Stimulated activated memory B cell treated with anti-CD40 and anti-IgM and Interleukin-4, amounts not matched to agents 10 μg/mL and 1 μg/mL and 100 μg/mL, for 72 hours (primary cell): Measurements from ENCODE around the gene BSCL2.
A peak's percentile ranks its signal among the peaks of the same experiment; 100 is the strongest.
"Not testable (repeated sequence)": the region's sequence is repeated elsewhere in the genome, so short reads cannot be mapped to it uniquely, and the experiment has no call there.

Experiments used
- ATAC-seq: fragments of 150-1000 bp; cut with Tn5 transposase; 2 replicates; pipeline ENCODE4 v1.10.0; 2021
- H3K27ac Mint-ChIP-seq: one replicate; pipeline ENCODE4 v1.8.0; 2022; ENCODE audit warnings: mild to moderate bottlenecking, mixed read lengths
- H3K27me3 Mint-ChIP-seq: one replicate; pipeline ENCODE4 v1.8.0; 2022; ENCODE audit warnings: mixed read lengths
- H3K36me3 Mint-ChIP-seq: one replicate; pipeline ENCODE4 v1.8.0; 2022; ENCODE audit warnings: mixed read lengths
- H3K4me1 Mint-ChIP-seq: one replicate; pipeline ENCODE4 v1.8.0; 2022; ENCODE audit warnings: mixed read lengths
- H3K4me3 Mint-ChIP-seq: one replicate; pipeline ENCODE4 v1.8.0; 2022; ENCODE audit warnings: mild to moderate bottlenecking, moderate library complexity, mixed read lengths
- H3K9me3 Mint-ChIP-seq: one replicate; pipeline ENCODE4 v1.8.0; 2022; ENCODE audit warnings: mixed read lengths

The BSCL2 gene

DNA sequence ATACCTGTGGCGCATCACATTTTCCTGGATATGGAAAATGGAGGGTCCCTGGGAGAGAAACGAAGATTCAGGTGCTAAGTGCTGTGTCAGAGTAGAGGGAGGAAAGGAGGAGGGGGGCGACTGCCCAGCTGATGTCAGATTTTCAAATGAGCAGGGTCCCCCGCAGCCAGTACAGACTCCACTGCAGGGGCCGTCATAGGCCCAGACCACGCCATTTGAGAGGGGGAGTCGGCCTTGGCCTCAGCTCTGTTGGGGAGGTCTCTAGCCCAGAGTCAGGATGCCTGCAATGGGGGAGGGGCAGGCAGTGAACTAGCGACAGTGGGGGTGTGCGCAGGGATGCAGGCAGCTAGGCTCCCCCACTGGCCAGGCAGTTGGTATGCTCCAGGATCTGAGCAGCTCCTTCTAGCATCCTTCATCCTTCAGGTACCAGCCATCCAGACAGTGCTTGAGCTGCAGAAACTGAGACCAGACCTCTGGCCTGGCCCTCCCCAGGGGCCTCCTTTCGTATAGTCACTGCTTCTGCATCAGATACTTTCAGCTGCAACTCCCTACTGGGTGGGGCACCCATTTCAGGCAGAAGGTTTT, at the start of gene BSCL2, which contains the start of gene GNG3:
Gene BSCL2, minus strand, starts transcription at position 148 of the 585 bp plus-strand sequence. CDS start 229 bp downstream, outside the sequence.
Gene GNG3, plus strand, starts transcription at position 400 of the 585 bp plus-strand sequence. CDS start 620 bp downstream, outside the sequence.
- ATAC-seq, result no peak
- Mint-ChIP-seq H3K27ac (peak within 1 kb of the TSS; percentile 90), H3K36me3 (peaks cover 22% of the 10 kb centered on the region), H3K27me3 (no peaks in the 10 kb centered on the region), H3K4me3 (peak within 1 kb of the TSS; percentile 98), H3K9me3 (no peaks in the 10 kb centered on the region), H3K4me1 (peaks cover 57% of the 10 kb centered on the region)

- no peaks in the 10 kb centered on the region for H3K27me3 Mint-ChIP-seq
- no peaks in the 10 kb centered on the region for H3K9me3 Mint-ChIP-seq
- no peak overlapping the region for H3K27ac Mint-ChIP-seq
- peak overlapping the region; percentile 40 for H3K4me3 Mint-ChIP-seq
- ATAC-seq, result no peak
- H3K36me3 Mint-ChIP-seq, result no peaks in the 10 kb centered on the region
- peaks cover 18% of the 10 kb centered on the region for H3K4me1 Mint-ChIP-seq
Observed at GRCh38 chr11:62755086-62755615, 47.9 kb upstream of the BSCL2 start.

DNA sequence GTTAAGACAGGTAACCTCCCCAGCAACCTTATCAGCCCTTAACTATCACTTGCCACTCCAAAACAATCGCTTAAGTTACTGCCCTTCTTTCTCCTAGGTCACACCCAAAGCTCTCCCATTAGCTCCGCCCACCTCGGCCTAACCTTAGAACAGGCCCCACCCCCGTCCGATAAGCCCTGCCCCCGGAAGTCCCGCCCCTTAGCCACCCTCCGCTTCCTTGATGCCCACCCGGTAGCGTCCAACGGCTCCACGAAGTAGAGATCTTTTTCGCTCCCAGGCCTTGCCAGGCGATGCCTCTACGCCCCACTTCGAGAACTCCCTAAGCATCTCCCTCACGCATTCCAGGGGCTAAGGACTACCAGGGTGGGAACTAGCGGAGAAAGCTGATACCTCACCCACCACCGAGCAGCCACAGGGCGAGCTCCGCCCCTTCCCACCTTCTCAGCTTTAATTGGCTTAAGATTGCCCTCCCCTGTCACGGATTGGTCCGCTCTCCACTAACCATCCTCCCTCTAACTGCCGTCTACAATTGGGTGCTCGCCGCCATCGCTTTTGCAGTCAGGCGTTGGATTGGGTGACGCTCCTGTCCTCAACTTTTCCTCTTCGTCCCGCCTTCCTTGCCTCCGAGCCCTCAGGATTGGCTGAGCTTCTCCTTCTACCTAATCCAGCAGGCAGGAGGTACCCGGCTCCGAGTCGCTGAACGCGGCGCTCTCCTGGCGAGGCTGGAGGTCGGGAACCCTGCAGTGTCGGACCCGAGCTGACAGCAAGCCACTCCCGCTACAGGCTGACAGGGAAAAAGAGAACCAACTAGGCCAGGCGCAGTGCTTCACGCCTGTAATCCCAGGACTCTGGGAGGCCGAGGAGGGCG, 46.7 kb upstream of the BSCL2 start, which contains the start of gene ZBTB3:
Gene ZBTB3, minus strand, starts transcription at position 425 of the 868 bp plus-strand sequence. CDS start 496 bp downstream, outside the sequence.
- ATAC-seq, result peak; percentile 99
- peak within 1 kb of the TSS; percentile 79 for H3K27ac Mint-ChIP-seq
- H3K36me3 Mint-ChIP-seq, result peaks cover 3% of the 10 kb centered on the region
- no peaks in the 10 kb centered on the region for H3K9me3 Mint-ChIP-seq
- H3K4me1 Mint-ChIP-seq, result peaks cover 23% of the 10 kb centered on the region
- H3K4me3 Mint-ChIP-seq, result peak within 1 kb of the TSS; percentile 88
- H3K27me3 Mint-ChIP-seq, result no peaks in the 10 kb centered on the region

DNA sequence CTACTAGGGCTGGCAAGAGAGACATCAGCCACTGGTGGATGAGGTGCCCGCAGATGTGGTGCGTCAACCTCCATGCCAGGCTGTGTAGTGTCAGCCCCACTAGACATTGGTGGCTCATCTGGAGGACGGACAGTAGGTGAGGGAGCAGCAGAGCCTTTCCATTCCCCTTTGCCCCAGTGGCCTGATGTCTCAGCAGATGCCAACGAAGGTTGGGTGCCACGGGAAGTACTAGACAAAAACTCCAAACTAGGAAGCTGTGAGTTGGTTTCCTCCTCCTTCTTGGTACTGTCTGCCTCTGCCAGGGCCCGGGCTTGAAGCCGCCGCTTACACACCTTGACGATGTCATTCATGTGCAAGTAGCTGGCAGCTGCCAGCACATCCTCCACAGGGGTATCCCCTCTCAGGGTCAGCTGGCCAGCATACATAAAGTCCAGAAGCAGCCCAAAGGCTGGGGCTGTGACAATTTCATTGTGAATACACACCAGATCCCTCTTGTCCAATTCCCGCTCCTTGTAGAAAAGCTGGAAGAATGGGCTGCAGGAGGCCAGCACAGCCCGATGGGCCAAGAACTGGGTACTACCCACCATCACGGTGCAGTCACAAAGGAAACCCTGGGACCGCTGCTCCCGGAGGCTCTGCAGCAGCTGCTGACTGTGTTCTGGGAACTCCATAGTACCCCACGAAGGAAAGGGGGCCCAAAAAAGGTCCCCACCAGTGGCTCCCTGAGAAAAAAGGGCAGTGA, 45.9 kb upstream of the BSCL2 start:
- Mint-ChIP-seq H3K9me3 (no peaks in the 10 kb centered on the region), H3K36me3 (peaks cover 7% of the 10 kb centered on the region), H3K4me1 (peaks cover 28% of the 10 kb centered on the region), H3K27me3 (no peaks in the 10 kb centered on the region), H3K4me3 (peak overlapping the region; percentile 88), H3K27ac (peak overlapping the region; percentile 79)
- ATAC-seq, result no peak

DNA sequence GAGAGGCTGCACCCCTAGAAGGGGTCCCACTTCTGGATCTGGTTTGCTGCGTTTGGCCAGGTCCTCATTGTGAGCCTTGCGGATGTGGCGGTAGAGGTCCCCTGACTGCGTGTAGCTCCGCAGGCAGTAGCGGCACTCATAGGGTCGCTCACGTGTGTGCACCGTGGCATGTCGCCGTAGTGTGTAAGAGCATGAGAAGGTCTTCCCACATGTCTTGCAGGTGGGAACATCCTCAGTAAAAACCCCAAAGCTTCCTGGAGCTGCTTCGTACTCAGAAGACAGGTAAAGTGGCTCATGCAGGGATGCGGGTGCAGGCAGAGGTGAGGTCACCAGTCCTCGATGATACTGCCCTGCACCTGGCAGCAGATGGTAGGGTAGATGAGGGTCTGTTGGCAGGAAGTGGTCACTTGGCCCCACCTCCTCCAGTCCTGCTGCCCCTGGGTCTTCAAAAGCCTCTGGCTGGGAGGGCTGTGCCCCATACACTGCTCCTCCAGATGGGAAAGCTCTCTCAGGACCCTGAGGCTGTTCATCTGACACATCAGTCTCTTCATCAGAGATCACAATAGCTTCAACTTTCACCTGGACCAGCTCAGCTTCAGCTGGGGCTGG, 45.1 kb upstream of the BSCL2 start:
- no peaks in the 10 kb centered on the region for H3K27me3 Mint-ChIP-seq
- H3K36me3 Mint-ChIP-seq, result peaks cover 7% of the 10 kb centered on the region
- H3K27ac Mint-ChIP-seq, result peak overlapping the region; percentile 79
- H3K9me3 Mint-ChIP-seq, result no peaks in the 10 kb centered on the region
- no peak for ATAC-seq
- H3K4me1 Mint-ChIP-seq, result peaks cover 28% of the 10 kb centered on the region
- H3K4me3 Mint-ChIP-seq, result no peak overlapping the region

GRCh38 chr11:62749931-62750330, 42.7 kb upstream of the BSCL2 start:
- not testable (repeated sequence) for ATAC-seq, H3K4me3 Mint-ChIP-seq, H3K36me3 Mint-ChIP-seq, H3K9me3 Mint-ChIP-seq, H3K27ac Mint-ChIP-seq, H3K27me3 Mint-ChIP-seq
- peaks cover 28% of the 10 kb centered on the region for H3K4me1 Mint-ChIP-seq

GRCh38 chr11:62747475-62748160, 40.4 kb upstream of the BSCL2 start:
- Mint-ChIP-seq H3K9me3 (no peaks in the 10 kb centered on the region), H3K36me3 (peaks cover 7% of the 10 kb centered on the region), H3K27me3 (no peaks in the 10 kb centered on the region), H3K4me3 (no peak overlapping the region), H3K4me1 (peaks cover 18% of the 10 kb centered on the region), H3K27ac (no peak overlapping the region)
- no peak for ATAC-seq

DNA sequence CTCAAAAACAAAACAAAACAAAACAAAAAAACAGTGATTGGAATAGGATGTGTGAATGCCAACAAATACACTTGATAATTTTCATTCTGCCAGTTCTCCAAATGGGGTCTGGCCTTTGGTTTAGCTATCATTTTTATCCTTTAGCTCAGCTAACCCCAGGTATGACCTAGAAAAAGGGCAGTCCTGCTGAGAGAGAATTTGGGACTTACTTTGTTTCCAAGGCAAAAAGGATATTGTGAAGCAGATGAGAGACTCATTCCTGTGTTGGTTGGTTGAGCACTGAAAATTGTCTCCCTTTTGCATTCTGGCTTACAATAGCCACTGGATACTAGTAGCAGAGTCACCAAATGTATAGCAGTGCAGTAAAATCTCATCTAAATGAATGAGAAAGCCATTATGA, 30.0 kb upstream of the BSCL2 start:
- Mint-ChIP-seq H3K27ac (no peak overlapping the region), H3K4me1 (no peaks in the 10 kb centered on the region), H3K9me3 (no peaks in the 10 kb centered on the region), H3K27me3 (no peaks in the 10 kb centered on the region), H3K4me3 (no peak overlapping the region), H3K36me3 (peaks cover 40% of the 10 kb centered on the region)
- ATAC-seq, result no peak

DNA sequence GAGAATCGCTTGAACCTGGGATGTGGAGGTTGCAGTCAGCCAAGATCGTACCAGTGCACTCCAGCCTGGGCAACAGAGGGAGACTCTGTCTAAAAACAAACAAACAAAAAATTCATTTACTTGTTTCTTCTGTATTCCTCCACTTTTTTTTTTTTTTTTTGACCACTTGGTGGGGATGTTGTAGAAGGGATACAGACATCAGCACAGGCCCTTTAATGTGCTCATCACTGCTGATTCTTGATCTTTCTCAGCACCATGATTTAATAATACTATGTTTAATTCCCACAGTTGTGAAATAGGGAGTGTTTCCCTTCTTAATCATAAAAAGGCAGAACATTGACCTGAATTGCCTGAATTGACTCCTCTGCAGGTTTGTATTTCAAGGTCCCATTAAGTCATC, 25.6 kb upstream of the BSCL2 start:
- Mint-ChIP-seq H3K9me3 (no peaks in the 10 kb centered on the region), H3K27me3 (no peaks in the 10 kb centered on the region), H3K4me3 (no peak overlapping the region), H3K36me3 (peaks cover 20% of the 10 kb centered on the region), H3K4me1 (peaks cover 18% of the 10 kb centered on the region), H3K27ac (no peak overlapping the region)
- no peak for ATAC-seq

DNA sequence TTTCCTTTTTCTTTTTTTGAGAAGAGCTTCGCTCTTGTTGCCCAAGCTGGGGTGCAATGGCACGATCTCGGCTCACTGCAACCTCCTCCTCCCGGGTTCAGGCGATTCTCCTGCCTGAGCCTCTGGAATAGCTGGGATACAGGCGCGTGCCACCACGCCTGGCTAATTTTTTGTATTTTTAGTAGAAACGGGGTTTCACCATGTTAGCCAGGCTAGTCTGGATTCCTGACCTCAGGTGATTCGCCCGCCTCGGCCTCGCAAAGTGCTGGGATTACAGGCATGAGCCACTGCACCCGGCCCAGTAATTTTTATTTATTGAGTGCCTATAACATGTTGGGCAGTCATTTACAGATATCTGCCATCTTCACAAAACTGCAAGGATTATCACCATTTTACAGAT, 22.9 kb upstream of the BSCL2 start:
- Mint-ChIP-seq H3K36me3 (peaks cover 29% of the 10 kb centered on the region), H3K27ac (peak overlapping the region; percentile 95), H3K4me1 (peaks cover 30% of the 10 kb centered on the region), H3K4me3 (peak overlapping the region; percentile 82)
- not testable (repeated sequence) for H3K9me3 Mint-ChIP-seq, H3K27me3 Mint-ChIP-seq, ATAC-seq

GRCh38 chr11:62728171-62728988, 21.2 kb upstream of the BSCL2 start, which contains the start of gene TTC9C:
TSS of gene TTC9C (plus strand) at chr11:62728486. CDS start at chr11:62728849, 363 bp downstream.
- Mint-ChIP-seq H3K9me3 (no peaks in the 10 kb centered on the region), H3K27me3 (no peaks in the 10 kb centered on the region), H3K36me3 (peaks cover 39% of the 10 kb centered on the region), H3K4me1 (peaks cover 45% of the 10 kb centered on the region), H3K27ac (peak within 1 kb of the TSS; percentile 95), H3K4me3 (peak within 1 kb of the TSS; percentile 92)
- ATAC-seq, result peak; percentile 65

- Mint-ChIP-seq H3K4me1 (peaks cover 45% of the 10 kb centered on the region), H3K9me3 (no peaks in the 10 kb centered on the region), H3K27ac (peak overlapping the region; percentile 95), H3K36me3 (peaks cover 35% of the 10 kb centered on the region), H3K27me3 (no peaks in the 10 kb centered on the region), H3K4me3 (peak overlapping the region; percentile 92)
- peak; percentile 83 for ATAC-seq
Observed at GRCh38 chr11:62727872-62728170, 20.6 kb upstream of the BSCL2 start.

GRCh38 chr11:62727165-62727871, 20.1 kb upstream of the BSCL2 start, which contains the start of gene HNRNPUL2:
TSS of gene HNRNPUL2 (minus strand) at chr11:62727457. CDS start at chr11:62727156, 301 bp downstream.
- no peaks in the 10 kb centered on the region for H3K9me3 Mint-ChIP-seq
- H3K36me3 Mint-ChIP-seq, result peaks cover 39% of the 10 kb centered on the region
- peak within 1 kb of the TSS; percentile 95 for H3K27ac Mint-ChIP-seq
- no peaks in the 10 kb centered on the region for H3K27me3 Mint-ChIP-seq
- peaks cover 45% of the 10 kb centered on the region for H3K4me1 Mint-ChIP-seq
- ATAC-seq, result peak; percentile 91
- H3K4me3 Mint-ChIP-seq, result peak within 1 kb of the TSS; percentile 92
